ENCODE data around the gene SMIM14. TPM values are rescaled to one million over a fixed set of nuclear protein-coding genes. Genes with fewer than 3 reads are reported as not detected.
A peak's percentile ranks its signal among the peaks of the same experiment; 100 is the strongest.
"Not testable (repeated sequence)": the region's sequence is repeated elsewhere in the genome, so short reads cannot be mapped to it uniquely, and the experiment has no call there.

The SMIM14 gene
- total and polyA plus RNA-seq, 12 donors: 5.4 to 15.2 (median 11.6) TPM

- no peak overlapping the region for H3K4me3 ChIP-seq
- H3K27me3 ChIP-seq: no peaks in the 10 kb centered on the region
- H3K9me3 ChIP-seq: no peaks in the 10 kb centered on the region
- no peak overlapping the region for H3K27ac ChIP-seq
- DNase-seq: no peak
- intact Hi-C loops (cut with DNase I): no loop called here
- no peaks in the 10 kb centered on the region for H3K4me1 ChIP-seq
- no peak for ATAC-seq
- 87 to 97% methylated on average over 4 of the region's 4 CpGs for WGBS, 2 donors
- H3K36me3 ChIP-seq: peaks cover 0 to 99% (median 35%) of the 10 kb centered on the region in 9 donors
- TF ChIP-seq CTCF (IDR thresholded peaks at IDR 0.05): no peak
These were observed 123.7 kb downstream of the SMIM14 start for GRCh38 chr4:39514888-39515401.

GRCh38 chr4:39514266-39514665, 124.4 kb downstream of the SMIM14 start:
- 100% methylated on average over 1 of the region's 1 CpG for WGBS, 2 donors
- ATAC-seq; DNase-seq; H3K4me1 ChIP-seq; H3K4me3 ChIP-seq; H3K9me3 ChIP-seq; H3K27ac ChIP-seq; intact Hi-C loops (cut with DNase I); H3K27me3 ChIP-seq: not testable (repeated sequence)
- H3K36me3 ChIP-seq: peaks cover 0 to 99% (median 35%) of the 10 kb centered on the region in 9 donors

GRCh38 chr4:39510348-39510929, 128.2 kb downstream of the SMIM14 start:
- TF ChIP-seq CTCF (IDR thresholded peaks at IDR 0.05): no peak
- Histone ChIP-seq H3K4me3 (no peak overlapping the region), H3K36me3 (peaks cover 0 to 99% (median 51%) of the 10 kb centered on the region in 9 donors), H3K9me3 (no peaks in the 10 kb centered on the region), H3K27ac (no peak overlapping the region), H3K4me1 (no peaks in the 10 kb centered on the region), H3K27me3 (no peaks in the 10 kb centered on the region)
- no peak for DNase-seq
- intact Hi-C loops (cut with DNase I): no loop called here
- WGBS, 2 donors: 96 to 98% methylated on average over 5 of the region's 5 CpGs
- no peak for ATAC-seq

GRCh38 chr4:39505581-39505980, 133.1 kb downstream of the SMIM14 start:
- Histone ChIP-seq H3K27ac (no peak overlapping the region), H3K27me3 (no peaks in the 10 kb centered on the region), H3K4me3 (no peak overlapping the region), H3K36me3 (peaks cover 0 to 100% (median 55%) of the 10 kb centered on the region in 9 donors), H3K4me1 (peaks cover 0 to 3% (median 0%) of the 10 kb centered on the region in 9 donors), H3K9me3 (no peaks in the 10 kb centered on the region)
- WGBS, 2 donors: 36 to 54% methylated on average over 1 of the region's 1 CpG
- intact Hi-C loops (cut with DNase I): no loop called here
- TF ChIP-seq CTCF (IDR thresholded peaks at IDR 0.05): no peak
- ATAC-seq: no peak
- DNase-seq: no peak

GRCh38 chr4:39504538-39504937, 134.1 kb downstream of the SMIM14 start:
- Histone ChIP-seq H3K4me3 (no peak overlapping the region), H3K27ac (no peak overlapping the region), H3K36me3 (peaks cover 0 to 100% (median 50%) of the 10 kb centered on the region in 9 donors), H3K9me3 (no peaks in the 10 kb centered on the region), H3K27me3 (no peaks in the 10 kb centered on the region), H3K4me1 (peaks cover 0 to 3% (median 0%) of the 10 kb centered on the region in 9 donors)
- ATAC-seq (no peak), DNase-seq (no peak)
- no peak for TF ChIP-seq CTCF (IDR thresholded peaks at IDR 0.05)
- intact Hi-C loops (cut with DNase I): no loop called here
- WGBS, 2 donors: 92 to 95% methylated on average over 2 of the region's 2 CpGs

GRCh38 chr4:39502664-39503035, 136.0 kb downstream of the SMIM14 start:
- H3K4me1 ChIP-seq; H3K4me3 ChIP-seq; H3K27me3 ChIP-seq; intact Hi-C loops (cut with DNase I); DNase-seq; H3K9me3 ChIP-seq: not testable (repeated sequence)
- peak in 2 of 8 donors; percentile 14 to 59 for ATAC-seq
- 84 to 91% methylated on average over 4 of the region's 4 CpGs for WGBS, 2 donors
- peak overlapping the region in 4 of 10 donors; percentile 1 to 50 (median 28) for H3K27ac ChIP-seq
- H3K36me3 ChIP-seq: peaks cover 0 to 100% (median 48%) of the 10 kb centered on the region in 9 donors

All from heart right ventricle (tissue), 16 donors.